Urothelium cell line (cell line): ENCODE measurements around the gene BABAM2.
A peak's percentile ranks its signal among the peaks of the same experiment; 100 is the strongest.
"Not testable (repeated sequence)": the region's sequence is repeated elsewhere in the genome, so short reads cannot be mapped to it uniquely, and the experiment has no call there.

Experiments used
- DNase-seq: peaks from one replicate; pipeline ENCODE4 v3.0.0; 2011; ENCODE audit warnings: low spot score, mixed read lengths
- FAIRE-seq: peaks from 2 replicates; lab custom pipeline; 2011; peaks lifted over from hg19 to GRCh38; lab: Jason Lieb, UNC

BABAM2 gene

DNA sequence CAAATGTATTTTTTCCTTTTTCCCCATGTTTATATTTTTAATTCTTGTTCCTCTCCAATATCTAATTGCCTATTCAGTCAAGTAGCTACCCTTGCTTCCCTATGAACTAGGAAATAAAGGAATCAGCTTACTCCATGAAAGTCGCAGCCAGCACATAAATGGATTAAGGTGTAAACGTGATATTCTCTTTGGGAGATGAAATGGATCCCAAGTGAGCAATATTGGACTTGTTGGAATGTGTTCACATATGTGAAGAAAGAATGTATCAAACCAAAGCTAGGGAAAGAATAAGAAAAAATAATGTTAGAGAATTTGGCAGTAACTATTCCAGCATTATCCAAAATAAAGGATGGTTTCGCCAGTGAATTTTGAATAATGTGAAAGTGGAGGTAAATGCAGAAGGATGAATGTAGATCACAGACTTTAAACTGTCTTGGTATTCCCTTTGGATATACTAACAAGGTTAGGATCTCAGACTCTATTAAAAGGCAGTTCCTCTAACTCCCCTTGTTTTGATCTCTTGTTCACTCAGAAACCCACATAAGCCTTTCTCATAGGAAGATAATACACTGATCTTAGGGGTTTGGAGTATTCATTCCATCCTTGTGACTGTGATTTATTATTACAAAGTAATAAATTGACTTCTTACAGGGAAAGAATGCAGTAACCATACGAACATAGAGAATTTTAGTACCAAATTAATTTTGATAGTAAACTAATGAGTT is 208.1 kb downstream of the BABAM2 start:
- DNase-seq (no peak), FAIRE-seq (peak; percentile 53)

DNA sequence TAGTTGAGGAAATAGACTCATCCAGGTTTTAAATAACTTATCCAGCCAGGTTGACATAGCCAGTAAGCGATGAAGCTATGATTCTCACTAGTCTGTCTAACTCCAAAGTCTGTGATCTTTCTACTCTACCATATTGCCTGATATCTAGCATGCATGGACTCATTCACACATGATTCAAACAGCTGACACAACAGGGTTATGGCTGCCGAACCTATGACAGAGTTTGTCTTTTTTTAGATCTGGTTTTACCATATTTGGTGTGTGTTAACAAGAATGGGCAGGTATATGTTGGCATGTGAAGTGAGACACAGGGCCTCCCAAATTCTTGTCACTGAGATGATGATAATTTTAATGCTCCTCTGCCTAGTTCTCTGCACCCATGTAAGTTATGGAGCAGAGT is 210.6 kb downstream of the BABAM2 start:
- DNase-seq, result no peak
- peak; percentile 50 for FAIRE-seq

DNA sequence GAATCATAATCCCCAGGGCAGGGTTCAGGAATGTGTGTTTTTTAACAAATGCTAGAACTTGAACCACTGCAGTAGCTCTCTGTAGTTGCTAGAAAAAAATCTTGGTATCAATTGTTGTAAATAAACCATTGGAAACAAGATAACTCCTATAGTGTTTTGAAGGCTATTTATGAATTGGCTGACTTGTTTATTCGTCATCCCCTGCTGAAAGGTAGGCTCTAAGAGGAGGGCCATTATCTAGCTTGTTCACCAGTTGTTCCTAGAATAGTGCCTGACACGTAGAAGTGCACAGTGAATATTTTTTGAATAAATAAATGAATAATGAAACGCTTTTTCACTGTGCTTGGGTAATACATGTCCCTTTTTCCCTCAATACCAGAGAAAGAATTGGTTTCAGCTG is 211.4 kb downstream of the BABAM2 start:
- FAIRE-seq, result no peak
- no peak for DNase-seq

DNA sequence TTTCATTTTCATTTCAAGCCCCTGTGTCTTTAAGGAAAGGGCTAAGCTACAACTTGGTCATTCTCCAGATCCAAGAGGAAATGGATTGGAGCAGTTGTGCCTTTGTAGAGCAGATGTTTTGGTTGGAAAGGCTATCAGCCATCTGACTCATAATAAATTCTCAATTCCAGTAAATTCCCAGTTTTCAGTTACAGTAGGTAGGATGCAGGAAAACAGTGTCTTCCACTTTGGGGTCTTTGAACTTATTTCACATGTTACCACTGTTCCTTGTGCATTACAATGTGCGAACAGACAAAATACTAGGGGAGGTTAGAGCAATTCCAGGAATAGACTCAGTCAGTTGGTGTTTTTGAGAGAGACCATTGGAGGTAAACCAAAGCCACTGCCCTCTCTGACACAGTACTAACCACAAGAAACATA is 211.9 kb downstream of the BABAM2 start:
- FAIRE-seq, result no peak
- DNase-seq, result peak; percentile 26

DNA sequence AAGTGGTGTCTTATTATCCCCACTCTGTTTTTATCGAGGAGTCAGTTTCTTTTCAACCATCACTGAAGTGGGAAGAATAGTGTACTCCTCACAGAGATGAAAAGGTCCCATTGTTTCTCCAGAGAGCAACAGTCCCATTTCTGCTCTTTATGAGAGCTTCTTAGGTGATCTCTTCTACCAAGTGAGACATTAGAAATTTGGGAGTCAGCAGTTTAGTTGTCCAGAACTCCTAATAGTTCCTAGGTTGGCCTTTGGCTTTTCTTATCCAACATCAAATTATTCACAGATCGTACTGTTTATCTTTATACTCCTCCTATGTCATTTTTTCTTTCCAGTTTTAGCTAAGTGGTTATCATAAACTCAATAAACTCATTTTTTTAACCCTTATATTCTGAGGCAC is 213.1 kb downstream of the BABAM2 start:
- DNase-seq, result no peak
- no peak for FAIRE-seq

DNA sequence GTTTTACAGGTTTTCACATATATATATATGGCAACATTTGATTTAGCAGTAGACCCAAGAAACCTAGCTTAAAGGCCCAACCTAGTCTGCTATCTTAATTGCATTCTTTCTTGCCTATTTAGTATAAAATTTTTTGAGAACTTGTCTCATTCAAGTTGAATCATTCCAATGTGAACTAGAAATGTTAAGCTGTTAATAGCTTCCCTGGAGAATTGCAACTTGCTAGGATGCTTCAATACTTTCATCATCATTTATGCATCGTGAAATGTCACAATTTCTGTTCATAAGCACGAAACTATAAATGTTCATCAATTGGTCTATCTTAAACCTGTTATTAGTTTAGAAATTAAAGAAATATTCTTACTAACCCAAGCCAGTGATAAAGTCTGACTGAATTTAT is 217.6 kb downstream of the BABAM2 start:
- FAIRE-seq (no peak), DNase-seq (no peak)

DNA sequence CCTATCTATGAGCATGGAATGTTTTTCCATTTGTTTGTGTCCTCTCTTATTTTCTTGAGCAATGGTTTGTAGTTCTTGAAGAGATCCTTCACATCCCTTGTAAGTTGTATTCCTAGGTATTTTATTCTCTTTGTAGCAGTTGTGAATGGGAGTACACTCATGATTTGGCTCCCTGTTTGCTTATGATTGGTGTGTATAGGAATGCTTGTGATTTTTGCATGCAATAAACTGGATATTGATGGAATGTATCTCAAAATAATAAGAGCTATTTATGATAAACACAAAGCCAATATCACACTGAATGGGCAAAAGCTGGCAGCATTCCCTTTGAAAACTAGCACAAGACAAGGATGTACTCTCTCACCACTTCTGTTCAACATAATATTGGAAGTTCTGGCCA is 223.2 kb downstream of the BABAM2 start:
- not testable (repeated sequence) for FAIRE-seq, DNase-seq

DNA sequence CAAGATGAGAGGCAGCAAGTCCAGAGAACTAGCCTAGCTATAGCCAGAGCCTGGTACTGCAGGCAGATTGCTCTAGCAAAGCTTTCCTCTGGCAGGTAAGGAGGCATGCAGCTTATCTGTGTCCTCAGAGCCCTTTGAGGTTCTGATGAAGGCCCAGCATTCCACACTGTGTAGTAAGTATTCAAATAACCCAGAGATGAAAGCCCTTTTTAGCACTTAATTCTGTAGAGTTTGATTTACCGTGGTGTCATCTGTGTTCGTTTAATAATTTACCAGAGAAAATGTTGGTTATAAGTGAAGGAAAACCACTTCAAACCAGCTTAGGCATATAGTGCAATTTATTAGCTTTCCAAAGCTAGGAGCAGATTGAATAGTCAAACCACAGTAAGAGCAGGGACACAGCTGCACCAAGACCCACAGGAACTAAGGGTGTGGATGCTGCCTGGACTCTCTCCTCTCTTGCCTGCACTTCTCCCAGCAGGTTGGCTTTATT is 226.6 kb downstream of the BABAM2 start:
- DNase-seq (no peak), FAIRE-seq (peak; percentile 27)

DNA sequence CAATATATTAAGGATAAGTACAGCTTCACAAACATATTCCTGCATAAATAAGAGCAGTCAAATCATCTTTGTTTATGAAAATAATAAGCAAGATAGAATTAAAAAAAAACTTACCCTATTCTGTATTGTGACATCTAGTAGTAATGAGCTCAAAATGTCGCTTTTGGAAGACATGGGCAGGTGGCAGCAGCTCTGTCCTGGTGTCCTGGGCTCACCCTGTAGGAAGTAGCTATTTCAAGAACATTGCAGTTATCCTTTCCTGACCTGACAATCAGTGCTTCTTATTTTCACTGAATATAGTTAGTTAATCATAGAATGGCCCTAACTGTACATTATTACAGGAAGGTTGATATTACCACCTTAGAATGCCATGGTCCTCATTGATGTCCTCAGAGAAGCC is 229.1 kb downstream of the BABAM2 start:
- DNase-seq (no peak), FAIRE-seq (no peak)

DNA sequence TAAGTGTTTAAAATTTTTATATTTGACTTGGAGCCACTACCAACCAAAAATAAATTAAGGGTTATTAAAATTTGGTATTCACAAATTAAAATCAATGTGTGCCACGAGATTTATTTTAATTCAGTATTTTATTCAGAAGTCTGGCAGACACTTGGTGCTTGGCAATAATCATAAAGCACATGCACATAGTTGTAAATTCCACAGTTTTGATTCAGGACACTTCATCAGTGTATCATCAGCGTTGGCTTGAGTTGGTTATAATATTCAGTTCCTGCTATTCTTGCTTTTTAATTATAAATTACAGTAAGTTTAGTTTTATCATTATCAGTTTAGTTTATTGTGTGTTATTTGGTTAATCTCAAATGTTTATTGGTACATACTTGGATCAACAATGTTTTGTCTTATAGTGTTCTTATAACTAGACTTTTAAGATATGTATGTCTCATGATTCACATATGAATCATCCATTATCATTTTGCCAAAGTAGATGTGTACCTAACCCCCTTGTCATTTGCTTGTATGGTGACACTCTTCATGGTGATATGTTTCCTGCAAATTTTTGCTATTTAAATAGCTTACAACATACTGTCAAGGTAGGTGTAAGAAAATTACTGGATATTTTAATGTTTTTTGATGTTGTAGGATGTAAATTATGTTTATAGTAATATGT is 237.9 kb downstream of the BABAM2 start:
- DNase-seq, result no peak
- FAIRE-seq, result no peak

DNA sequence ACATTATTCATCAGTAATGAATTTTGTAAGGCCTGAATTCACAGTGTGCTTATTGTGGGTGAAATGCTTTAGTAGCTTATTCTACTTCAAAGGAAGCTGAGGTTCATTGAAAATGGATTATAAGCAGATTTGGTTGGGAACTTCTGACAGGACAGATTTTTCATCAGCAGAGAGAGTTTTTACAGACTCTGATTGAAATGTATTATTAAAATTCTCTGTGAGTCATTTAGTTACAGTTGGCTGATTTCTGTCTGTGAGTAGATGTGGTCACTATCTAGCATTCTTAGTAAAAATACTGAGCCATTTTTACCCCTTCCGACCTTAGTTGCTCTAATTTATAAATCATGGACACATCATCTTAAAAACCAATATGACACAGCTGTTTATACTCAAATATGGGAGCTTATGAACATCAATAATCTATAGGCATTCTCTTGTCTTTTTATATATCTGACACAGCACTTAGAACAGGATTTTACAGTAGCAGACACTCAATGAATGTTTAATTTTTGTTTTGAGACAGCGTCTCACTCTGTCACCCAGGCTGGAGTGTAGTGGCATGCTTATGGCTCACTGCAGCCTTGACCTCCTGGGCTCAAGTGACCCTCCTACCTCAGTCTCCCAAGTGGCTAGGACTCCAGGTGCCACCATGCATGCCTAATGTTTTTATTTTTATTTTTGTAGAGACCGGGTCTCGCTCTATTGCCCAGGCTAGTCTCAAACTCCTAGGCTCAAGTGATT is 239.6 kb downstream of the BABAM2 start:
- no peak for DNase-seq
- no peak for FAIRE-seq

DNA sequence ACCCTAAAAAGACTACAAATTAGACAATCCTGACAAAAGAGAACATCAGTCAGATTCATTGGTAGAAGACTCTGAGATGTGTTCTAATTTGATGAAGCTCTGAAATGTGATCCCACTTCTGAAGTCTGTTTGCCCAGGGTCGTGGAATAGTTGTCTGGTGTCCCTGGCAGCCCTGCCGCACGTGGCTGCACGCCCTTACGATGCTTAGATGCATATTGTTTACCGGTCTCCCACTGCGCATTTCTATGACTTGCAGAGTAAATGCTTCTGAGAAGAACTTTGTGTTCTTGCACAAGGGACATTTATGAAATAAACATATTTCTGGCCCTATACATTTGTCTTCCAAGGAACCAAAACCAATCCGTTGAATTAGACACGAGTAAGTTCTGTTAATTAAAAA is 243.2 kb downstream of the BABAM2 start:
- DNase-seq (no peak), FAIRE-seq (no peak)

DNA sequence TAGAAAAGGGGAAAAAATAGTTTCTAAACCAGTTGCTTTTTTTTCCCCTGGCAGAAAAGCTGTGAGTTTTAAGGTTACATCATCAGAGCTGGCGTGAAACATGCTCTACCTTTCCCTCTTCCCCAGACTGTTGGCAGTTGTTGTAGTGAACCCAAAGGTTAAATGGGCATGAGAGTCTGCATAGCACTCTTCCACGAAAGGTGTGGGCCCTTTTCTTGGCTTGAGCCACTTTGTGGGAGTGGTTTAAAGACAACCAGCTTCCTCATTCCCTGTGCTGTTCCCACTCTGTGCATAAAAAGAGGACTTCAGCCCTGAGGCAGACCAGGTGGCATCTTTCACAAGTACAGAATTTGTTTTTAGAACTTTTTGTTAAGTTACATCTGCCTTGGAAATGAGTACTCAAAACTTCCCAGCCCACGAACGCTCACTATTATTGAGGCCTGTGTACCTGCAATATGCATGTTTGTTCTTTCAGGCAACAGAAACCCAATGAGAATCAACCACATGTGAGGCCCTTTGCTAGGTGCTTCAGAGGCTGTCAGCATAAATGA is 243.8 kb downstream of the BABAM2 start:
- DNase-seq (no peak), FAIRE-seq (no peak)

DNA sequence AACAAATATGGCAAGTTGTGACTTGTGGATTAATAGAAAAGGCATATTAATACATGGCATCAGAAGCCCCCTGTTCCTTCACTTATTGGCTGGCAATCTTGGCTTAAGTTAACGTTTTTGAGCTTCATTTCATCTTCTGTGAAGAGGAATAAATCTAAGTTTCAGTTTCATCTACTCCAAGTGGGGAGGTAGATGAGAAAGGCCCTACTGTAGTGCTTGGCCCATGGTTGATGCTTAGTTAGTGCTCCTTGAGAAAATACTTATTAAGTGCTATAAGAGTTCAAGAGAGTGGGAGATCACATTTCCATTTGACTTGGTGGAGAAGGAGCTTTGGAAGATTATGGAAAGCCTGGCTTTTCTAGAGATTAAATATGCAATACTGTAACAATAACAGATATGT is 244.3 kb downstream of the BABAM2 start:
- DNase-seq (no peak), FAIRE-seq (no peak)

DNA sequence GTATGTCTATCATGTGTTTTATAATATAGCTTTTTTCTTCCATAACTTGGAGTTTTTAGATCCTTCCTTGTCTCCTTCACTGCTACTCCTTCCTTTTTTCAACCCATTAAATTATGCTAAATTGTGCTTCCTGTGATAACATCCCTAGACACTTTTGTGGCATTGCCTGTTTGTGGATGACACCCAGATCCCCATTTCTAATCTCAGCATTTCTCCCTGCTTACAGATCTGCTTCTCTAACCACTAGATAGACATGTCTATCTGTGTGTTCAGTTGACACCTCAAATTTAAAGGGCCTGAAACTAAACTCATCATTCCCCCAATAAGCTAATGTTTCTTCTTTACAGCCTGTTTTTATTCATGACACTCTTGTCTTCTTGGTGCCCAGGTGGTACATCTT is 244.8 kb downstream of the BABAM2 start:
- no peak for DNase-seq
- FAIRE-seq, result no peak

DNA sequence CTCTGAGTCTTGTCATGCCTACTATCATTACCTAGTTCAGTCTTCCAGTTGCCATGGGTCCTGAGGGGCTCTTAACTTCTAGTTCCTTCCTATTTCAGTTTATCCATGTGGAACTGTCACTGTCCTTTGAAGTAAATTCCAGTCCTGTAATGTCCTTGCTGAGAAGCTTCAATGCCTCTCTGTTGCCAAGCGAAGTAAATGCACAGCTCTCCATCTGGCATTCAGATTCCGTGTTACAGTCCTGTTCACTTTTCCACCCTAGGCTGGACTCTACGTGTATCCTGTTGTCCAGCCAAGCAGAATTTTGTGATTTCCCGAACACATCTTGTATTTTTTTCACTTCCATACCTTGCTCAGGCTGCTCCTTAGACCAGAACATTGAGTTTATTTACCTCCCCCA is 245.3 kb downstream of the BABAM2 start:
- FAIRE-seq (no peak), DNase-seq (no peak)

DNA sequence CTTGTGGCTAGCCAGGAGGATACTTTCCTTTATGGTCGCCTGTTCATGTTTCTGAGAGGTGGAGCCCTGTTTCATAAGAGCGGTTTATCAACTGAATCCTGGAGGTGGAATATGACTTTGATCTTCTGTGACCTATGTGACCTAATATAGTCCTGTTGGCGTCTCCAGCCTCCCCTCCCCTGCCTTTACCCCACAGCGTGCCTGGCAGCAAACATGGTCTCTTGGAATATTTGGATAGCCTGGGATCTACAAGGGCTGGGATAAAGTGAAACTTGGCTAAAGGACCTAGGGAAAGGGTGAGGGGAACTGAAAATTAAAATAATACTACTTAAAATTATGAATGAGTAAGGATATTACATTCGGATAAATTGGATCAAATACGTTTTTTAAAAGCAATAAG is 246.0 kb downstream of the BABAM2 start:
- DNase-seq (no peak), FAIRE-seq (no peak)

DNA sequence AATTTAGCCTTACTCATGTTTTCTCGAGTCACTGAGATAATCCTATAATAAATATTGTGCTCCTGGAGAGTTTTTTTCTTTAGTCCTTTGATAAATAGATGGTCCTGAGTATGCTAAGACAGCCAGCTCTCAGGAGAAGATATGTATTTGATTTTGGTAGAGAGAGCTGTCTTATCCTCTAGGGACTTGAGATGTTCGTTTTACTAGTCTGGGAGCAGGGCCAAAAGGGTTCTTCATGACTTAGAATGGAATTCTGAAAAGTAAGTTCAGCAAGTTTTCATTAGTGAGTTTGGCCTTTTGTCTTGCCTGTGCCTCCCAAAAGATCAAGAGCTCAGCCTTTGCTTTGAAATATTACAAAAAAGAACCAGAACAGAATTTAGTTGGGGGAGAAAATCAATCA is 246.7 kb downstream of the BABAM2 start:
- FAIRE-seq (no peak), DNase-seq (peak; percentile 29)

DNA sequence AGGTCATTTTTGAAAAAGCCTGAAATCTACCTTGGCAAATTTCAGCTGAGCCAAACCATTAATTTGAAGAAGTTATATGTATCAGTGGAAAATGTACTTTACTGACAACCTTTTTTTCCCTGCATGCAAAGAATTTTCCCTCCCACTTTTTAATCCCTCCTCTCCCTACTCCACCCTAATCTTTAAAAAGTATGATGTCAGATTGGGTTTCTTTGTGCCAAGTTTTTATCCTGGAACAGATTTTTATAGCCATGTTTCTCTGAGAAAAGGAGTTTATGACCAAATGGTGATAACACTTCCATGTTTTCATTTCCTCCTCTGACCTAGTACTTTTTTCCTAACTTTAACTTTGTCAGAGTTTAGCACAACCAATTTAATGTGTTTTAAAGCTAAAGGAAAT is 251.9 kb downstream of the BABAM2 start:
- DNase-seq (no peak), FAIRE-seq (no peak)

DNA sequence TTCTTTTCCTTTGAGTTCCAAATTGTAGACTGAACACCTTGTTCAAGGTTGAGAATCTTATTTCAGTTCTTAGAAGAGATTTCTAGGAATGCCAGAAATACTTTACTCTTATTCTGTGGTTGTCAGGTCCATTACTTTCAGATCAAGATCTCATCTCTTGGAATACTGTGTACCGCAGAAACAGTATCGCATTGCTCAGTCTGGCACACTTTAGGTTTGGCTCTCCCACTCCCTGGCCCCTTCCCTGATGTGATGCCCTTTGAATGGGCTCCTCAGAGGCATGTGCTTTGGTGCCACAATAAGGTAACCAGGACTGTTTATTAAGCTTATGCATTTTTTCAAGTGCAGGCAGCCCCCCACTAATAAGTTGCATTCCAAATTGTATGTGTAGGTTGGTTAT is 257.5 kb downstream of the BABAM2 start:
- FAIRE-seq (no peak), DNase-seq (no peak)

DNA sequence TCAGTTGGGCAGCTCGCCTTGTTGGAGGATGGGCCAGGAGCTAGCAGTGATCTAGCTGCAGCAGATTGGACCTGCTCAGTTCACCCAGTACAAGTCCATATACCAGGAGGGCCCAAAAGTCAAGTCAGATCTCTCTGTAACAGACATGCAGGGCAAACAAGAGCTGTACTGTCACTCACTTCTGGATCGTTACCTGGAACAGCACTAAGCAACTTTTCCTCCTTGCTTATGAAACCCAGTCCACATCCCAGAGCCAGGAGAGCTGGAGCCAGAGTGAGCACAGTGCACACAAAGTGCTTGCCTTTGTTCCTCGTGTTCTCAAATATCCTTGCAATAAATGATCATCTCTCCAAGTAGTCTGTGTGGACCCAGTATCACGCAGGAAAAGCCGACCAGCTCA is 258.0 kb downstream of the BABAM2 start:
- FAIRE-seq, result no peak
- DNase-seq, result no peak
